K562 (cell line): Measurements from ENCODE around the gene SYN1. TPM values are rescaled to one million over a fixed set of nuclear protein-coding genes. Genes with fewer than 3 reads are reported as not detected.

Experiments
- DNMT1 ChIP-seq: fragments of 450-650 bp; IDR thresholded peaks from 2 replicates; pipeline ENCODE4 v1.6.1; 2016; ENCODE audit warnings: antibody characterized with exemption, mild to moderate bottlenecking
- EGR1 ChIP-seq: fragments of 450-650 bp; conservative IDR thresholded peaks from 2 replicates; pipeline ENCODE4 v1.6.1; 2017; ENCODE audit warnings: mild to moderate bottlenecking
- FOXJ2 ChIP-seq: fragments of 200-800 bp; sonication (Bioruptor generic); IDR thresholded peaks from 2 replicates; pipeline ENCODE4 v1.6.1; 2016; ENCODE audit warnings: missing genetic modification characterization, missing compliant biosample characterization
- FOXM1 ChIP-seq, 2 experiments: fragments of 450-650 bp in 1 of 2; sonication (generic) in 1 of 2; formaldehyde crosslinking in 1 of 2; IDR thresholded peaks; 2 replicates each; pipeline versions ENCODE4 v1.6.1 to v1.9.0; 2017 to 2022; ENCODE audit warnings: low read depth in 2 of 2, mild to moderate bottlenecking in 2 of 2, missing genetic modification reagents in 1 of 2, moderate library complexity in 1 of 2
- HDAC1 ChIP-seq, 2 experiments: fragments of 450-650 bp; IDR thresholded peaks; 2 replicates each; pipeline ENCODE4 v1.6.1; 2016 to 2017; ENCODE audit warnings: inconsistent platforms in 1 of 2, mild to moderate bottlenecking in 1 of 2, moderate library complexity in 1 of 2
- KDM5B ChIP-seq: fragments of 200-600 bp; sonication (generic); IDR thresholded peaks from 2 replicates; pipeline ENCODE4 v1.6.1; 2012; ENCODE audit warnings: low read depth, mild to moderate bottlenecking, moderate library complexity, low read length, control low read depth, inconsistent platforms; ENCODE audit not compliant: insufficient replicate concordance
- MCM5 ChIP-seq: fragments of 450-650 bp; IDR thresholded peaks from 2 replicates; pipeline ENCODE4 v1.6.1; 2016; ENCODE audit warnings: low read depth
- MECOM ChIP-seq: fragments of 250-450 bp; sonication (Bioruptor Pico); IDR thresholded peaks from 2 replicates; pipeline ENCODE4 v1.8.0; 2022; ENCODE audit warnings: inconsistent platforms
- PHF20 ChIP-seq: fragments of 450-650 bp; IDR thresholded peaks from 2 replicates; pipeline ENCODE4 v1.6.1; 2018; ENCODE audit not compliant: partially characterized antibody
- SP2 ChIP-seq: IDR thresholded peaks from 2 replicates; pipeline ENCODE4 v1.6.1; 2011; ENCODE audit warnings: mild to moderate bottlenecking, low read depth, low read length, moderate library complexity; ENCODE audit not compliant: poor library complexity, severe bottlenecking; ENCODE audit errors: extremely low read depth
- TCF7L2 ChIP-seq: fragments of 150-350 bp; IDR thresholded peaks from 2 replicates; pipeline ENCODE4 v1.6.1; 2016; ENCODE audit warnings: low read depth, mild to moderate bottlenecking, low read length, moderate library complexity
- TEAD4 ChIP-seq, 2 experiments: sonication (generic) in 1 of 2; formaldehyde crosslinking in 1 of 2; IDR thresholded peaks; 2 replicates each; pipeline versions ENCODE4 v1.6.1 to v1.8.0; 2012 to 2022; ENCODE audit warnings: borderline replicate concordance in 1 of 2, inconsistent platforms in 1 of 2, low read length in 1 of 2, mild to moderate bottlenecking in 1 of 2, missing genetic modification reagents in 1 of 2
- THRAP3 ChIP-seq: fragments of 450-650 bp; IDR thresholded peaks from 2 replicates; pipeline ENCODE4 v1.6.1; 2016; ENCODE audit warnings: mild to moderate bottlenecking, inconsistent platforms, borderline replicate concordance
- XRCC3 ChIP-seq: fragments of 450-650 bp; IDR thresholded peaks from 2 replicates; pipeline ENCODE4 v1.6.1; 2017; ENCODE audit warnings: mild to moderate bottlenecking, moderate library complexity
- XRCC5 ChIP-seq: fragments of 200-400 bp; formaldehyde crosslinking; IDR thresholded peaks from 2 replicates; pipeline ENCODE4 v1.6.1; 2017; ENCODE audit warnings: low read depth, mild to moderate bottlenecking, low read length
- ZNF175 ChIP-seq: fragments of 200-800 bp; sonication (Bioruptor generic); IDR thresholded peaks from 2 replicates; pipeline ENCODE4 v1.6.1; 2016; ENCODE audit warnings: low read depth, mild to moderate bottlenecking, missing genetic modification characterization, missing compliant biosample characterization
- ZNF277 ChIP-seq: fragments of 250-450 bp; sonication (Bioruptor Pico); IDR thresholded peaks from 2 replicates; pipeline ENCODE4 v1.8.0; 2022; ENCODE audit warnings: inconsistent platforms, mild to moderate bottlenecking, moderate library complexity, borderline replicate concordance
- ZNF589 ChIP-seq: fragments of 200-800 bp; sonication (Bioruptor generic); IDR thresholded peaks from 2 replicates; pipeline ENCODE4 v1.6.1; 2016; ENCODE audit warnings: low read depth, missing genetic modification characterization, missing compliant biosample characterization
- ZNF785 ChIP-seq: fragments of 250-450 bp; sonication (Bioruptor Pico); IDR thresholded peaks from 2 replicates; pipeline ENCODE4 v1.4.0; 2020; ENCODE audit warnings: mild to moderate bottlenecking
- polyA plus RNA-seq, 8 experiments: library from polyadenylated mRNA; depleted of rRNA in 4 of 8; stranded (reverse) in 5 of 8; unstranded in 3 of 8; fragments of >200 nt; fragmentation: Nextera tagmentation in 2 of 8; fragmentation: Illumina TruSeq in 1 of 8; extraction: Ambion mirVana in 2 of 8; extraction: Trizol in 1 of 8; gene quantifications; 2 replicates each; pipeline versions ENCODE4 v1.2.1 to v1.2.3, GENCODE V29; 2011 to 2014; ENCODE audit warnings: inconsistent platforms in 1 of 8, missing spikeins in 1 of 8
- total RNA-seq, 7 experiments: library from RNA; depleted of rRNA in 6 of 7; stranded (reverse); fragments of >200 nt in 6 of 7; fragmentation: Illumina TruSeq in 2 of 7; extraction: Trizol in 2 of 7; gene quantifications; 2 replicates each; pipeline versions ENCODE4 v1.2.1 to v1.2.3, GENCODE V29; 2011 to 2021; ENCODE audit warnings: low replicate concordance in 1 of 7
- TF ChIP-seq, protein P1 (sequence below): fragments of 450-650 bp; IDR thresholded peaks from 2 replicates; pipeline ENCODE4 v1.6.1; 2018; ENCODE audit warnings: mild to moderate bottlenecking, low read depth; ENCODE audit not compliant: partially characterized antibody
- TF ChIP-seq, protein P2 (sequence below): fragments of 450-650 bp; formaldehyde crosslinking; IDR thresholded peaks from 2 replicates; pipeline ENCODE4 v1.4.0; 2022; ENCODE audit warnings: missing genetic modification characterization
- TF ChIP-seq, protein P3 (sequence below): fragments of 450-650 bp; IDR thresholded peaks from 2 replicates; pipeline ENCODE4 v1.6.1; 2016; ENCODE audit warnings: missing biosample characterization, missing genetic modification characterization

The SYN1 gene
- total and polyA plus RNA-seq, 9 of the 15 experiments (the other 6 are each of a cell fraction or from before 2014, with no cell fraction given): 0.01 to 0.28 (median 0.18) TPM; not detected in 2

DNA sequence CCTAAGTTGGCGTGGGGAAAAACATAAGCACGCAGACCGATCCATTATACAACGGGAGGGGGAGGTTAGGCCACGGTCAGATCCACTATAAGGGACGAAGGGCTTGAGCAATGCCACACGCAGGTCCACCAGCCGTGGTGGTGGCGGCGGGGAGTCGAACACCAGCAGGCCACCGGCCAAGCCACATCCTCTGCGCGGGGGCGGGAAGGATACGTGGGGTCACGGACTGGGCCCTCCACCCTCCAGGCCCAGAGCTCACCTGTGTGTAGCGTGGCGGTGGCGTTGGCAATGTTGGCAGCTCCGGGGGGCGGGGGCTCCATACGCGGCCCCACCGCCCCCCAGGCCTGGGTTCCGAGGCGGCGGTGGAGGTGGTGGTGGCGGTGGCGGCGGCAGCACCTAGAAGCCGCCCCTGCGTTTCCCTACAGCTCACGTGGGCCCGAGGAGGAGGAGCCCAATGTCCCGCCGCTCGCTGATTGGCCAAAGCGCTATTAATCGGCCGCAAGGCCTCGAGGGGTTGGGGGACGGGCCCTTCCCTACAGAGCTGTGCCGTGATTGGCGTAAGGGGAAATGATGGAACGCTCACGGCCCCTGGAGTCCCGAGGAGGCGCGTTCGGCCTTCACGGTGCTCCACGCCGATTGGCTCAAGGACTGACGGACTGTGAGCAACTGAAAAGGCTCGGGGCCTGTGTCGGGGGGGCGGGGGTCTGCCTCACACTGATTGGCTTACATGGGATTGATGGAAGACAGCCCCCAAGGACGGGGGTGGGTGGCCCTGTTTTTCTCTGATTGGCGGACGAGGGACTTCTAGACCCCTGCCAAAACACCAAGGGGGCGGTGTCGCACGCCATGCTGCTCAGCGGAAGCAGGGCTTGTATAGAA lies 30.7 kb upstream of the SYN1 start, which contains the start of gene ELK1 (continued):
- TF ChIP-seq TEAD4 (IDR thresholded peaks at IDR 0.05; ENCODE audit: low read length) (no peak), TEAD4 (CRISPR knock-in tag; IDR thresholded peaks at IDR 0.05; ENCODE audit: borderline replicate concordance) (no peak), MECOM (no peak), DNMT1 (no peak), MCM5 (no peak), PHF20 (no peak), THRAP3 (no peak), SP2 (peak; percentile 40), ZNF277 (CRISPR knock-in tag) (no peak), KDM5B (peak; percentile 36), FOXM1 (IDR thresholded peaks at IDR 0.05; ENCODE audit: low read depth) (no peak), FOXM1 (CRISPR knock-in tag; IDR thresholded peaks at IDR 0.05; ENCODE audit: low read depth) (no peak), HDAC1 (IDR thresholded peaks at IDR 0.05) (peak in 1 of 2 experiments; percentile 86; a peak in 2 of 4 replicates), ZNF785 (CRISPR knock-in tag) (no peak), FOXJ2 (tag) (no peak), XRCC5 (no peak), ZNF589 (CRISPR knock-in tag) (no peak), TCF7L2 (peak; percentile 59; the same call in 1 of the 2 replicates), ZNF175 (no peak), XRCC3 (no peak), EGR1 (peak; percentile 97)
- TF ChIP-seq, protein P1, sequence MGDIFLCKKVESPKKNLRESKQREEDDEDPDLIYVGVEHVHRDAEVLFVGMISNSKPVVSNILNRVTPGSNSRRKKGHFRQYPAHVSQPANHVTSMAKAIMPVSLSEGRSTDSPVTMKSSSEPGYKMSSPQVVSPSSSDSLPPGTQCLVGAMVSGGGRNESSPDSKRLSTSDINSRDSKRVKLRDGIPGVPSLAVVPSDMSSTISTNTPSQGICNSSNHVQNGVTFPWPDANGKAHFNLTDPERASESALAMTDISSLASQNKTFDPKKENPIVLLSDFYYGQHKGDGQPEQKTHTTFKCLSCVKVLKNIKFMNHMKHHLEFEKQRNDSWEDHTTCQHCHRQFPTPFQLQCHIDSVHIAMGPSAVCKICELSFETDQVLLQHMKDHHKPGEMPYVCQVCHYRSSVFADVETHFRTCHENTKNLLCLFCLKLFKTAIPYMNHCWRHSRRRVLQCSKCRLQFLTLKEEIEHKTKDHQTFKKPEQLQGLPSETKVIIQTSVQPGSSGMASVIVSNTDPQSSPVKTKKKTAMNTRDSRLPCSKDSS: no peak
- TF ChIP-seq, protein P2, sequence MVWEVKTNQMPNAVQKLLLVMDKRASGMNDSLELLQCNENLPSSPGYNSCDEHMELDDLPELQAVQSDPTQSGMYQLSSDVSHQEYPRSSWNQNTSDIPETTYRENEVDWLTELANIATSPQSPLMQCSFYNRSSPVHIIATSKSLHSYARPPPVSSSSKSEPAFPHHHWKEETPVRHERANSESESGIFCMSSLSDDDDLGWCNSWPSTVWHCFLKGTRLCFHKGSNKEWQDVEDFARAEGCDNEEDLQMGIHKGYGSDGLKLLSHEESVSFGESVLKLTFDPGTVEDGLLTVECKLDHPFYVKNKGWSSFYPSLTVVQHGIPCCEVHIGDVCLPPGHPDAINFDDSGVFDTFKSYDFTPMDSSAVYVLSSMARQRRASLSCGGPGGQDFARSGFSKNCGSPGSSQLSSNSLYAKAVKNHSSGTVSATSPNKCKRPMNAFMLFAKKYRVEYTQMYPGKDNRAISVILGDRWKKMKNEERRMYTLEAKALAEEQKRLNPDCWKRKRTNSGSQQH (CRISPR knock-in tag): no peak
- TF ChIP-seq, protein P3, sequence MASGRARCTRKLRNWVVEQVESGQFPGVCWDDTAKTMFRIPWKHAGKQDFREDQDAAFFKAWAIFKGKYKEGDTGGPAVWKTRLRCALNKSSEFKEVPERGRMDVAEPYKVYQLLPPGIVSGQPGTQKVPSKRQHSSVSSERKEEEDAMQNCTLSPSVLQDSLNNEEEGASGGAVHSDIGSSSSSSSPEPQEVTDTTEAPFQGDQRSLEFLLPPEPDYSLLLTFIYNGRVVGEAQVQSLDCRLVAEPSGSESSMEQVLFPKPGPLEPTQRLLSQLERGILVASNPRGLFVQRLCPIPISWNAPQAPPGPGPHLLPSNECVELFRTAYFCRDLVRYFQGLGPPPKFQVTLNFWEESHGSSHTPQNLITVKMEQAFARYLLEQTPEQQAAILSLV (tag): no peak
